Neutrophil (primary cell): ENCODE measurements around the gene SDF4.

Source experiments
- H3K27ac ChIP-seq: fragments of 200-600 bp; sonication (generic); 2 replicates; pipeline ENCODE4 v1.5.1; 2016; ENCODE audit warnings: mild to moderate bottlenecking, moderate library complexity
- H3K27me3 ChIP-seq: fragments of 200-600 bp; sonication (generic); 2 replicates; pipeline ENCODE4 v1.6.0; 2016; ENCODE audit warnings: mild to moderate bottlenecking
- H3K36me3 ChIP-seq: fragments of 200-600 bp; sonication (generic); 2 replicates; pipeline ENCODE4 v1.5.1; 2017
- H3K4me1 ChIP-seq, 2 experiments: fragments of 200-600 bp in 1 of 2; sonication (generic) in 1 of 2; 1 replicate in 1 of 2; 2 replicates in 1 of 2; pipeline versions ENCODE4 v1.5.1 to v1.6.1; 2013 to 2016; ENCODE audit warnings: low read depth in 1 of 2, low read length in 1 of 2, mild to moderate bottlenecking in 1 of 2, moderate library complexity in 1 of 2; ENCODE audit not compliant: control insufficient read depth in 1 of 2, insufficient read depth in 1 of 2
- H3K4me3 ChIP-seq, 2 experiments: fragments of 200-600 bp in 1 of 2; sonication (generic) in 1 of 2; 1 replicate in 1 of 2; 2 replicates in 1 of 2; pipeline ENCODE4 v1.5.1; 2013 to 2016; ENCODE audit warnings: low read depth in 1 of 2, low read length in 1 of 2, mild to moderate bottlenecking in 1 of 2, moderate library complexity in 1 of 2
- H3K9me3 ChIP-seq: fragments of 200-600 bp; sonication (generic); 2 replicates; pipeline ENCODE4 v1.5.1; 2016
- TF ChIP-seq, protein P1 (sequence below): fragments of 200-600 bp; sonication (generic); IDR thresholded peaks from 2 replicates; pipeline ENCODE4 v1.5.1; 2016; ENCODE audit warnings: antibody characterized with exemption

SDF4 gene

DNA sequence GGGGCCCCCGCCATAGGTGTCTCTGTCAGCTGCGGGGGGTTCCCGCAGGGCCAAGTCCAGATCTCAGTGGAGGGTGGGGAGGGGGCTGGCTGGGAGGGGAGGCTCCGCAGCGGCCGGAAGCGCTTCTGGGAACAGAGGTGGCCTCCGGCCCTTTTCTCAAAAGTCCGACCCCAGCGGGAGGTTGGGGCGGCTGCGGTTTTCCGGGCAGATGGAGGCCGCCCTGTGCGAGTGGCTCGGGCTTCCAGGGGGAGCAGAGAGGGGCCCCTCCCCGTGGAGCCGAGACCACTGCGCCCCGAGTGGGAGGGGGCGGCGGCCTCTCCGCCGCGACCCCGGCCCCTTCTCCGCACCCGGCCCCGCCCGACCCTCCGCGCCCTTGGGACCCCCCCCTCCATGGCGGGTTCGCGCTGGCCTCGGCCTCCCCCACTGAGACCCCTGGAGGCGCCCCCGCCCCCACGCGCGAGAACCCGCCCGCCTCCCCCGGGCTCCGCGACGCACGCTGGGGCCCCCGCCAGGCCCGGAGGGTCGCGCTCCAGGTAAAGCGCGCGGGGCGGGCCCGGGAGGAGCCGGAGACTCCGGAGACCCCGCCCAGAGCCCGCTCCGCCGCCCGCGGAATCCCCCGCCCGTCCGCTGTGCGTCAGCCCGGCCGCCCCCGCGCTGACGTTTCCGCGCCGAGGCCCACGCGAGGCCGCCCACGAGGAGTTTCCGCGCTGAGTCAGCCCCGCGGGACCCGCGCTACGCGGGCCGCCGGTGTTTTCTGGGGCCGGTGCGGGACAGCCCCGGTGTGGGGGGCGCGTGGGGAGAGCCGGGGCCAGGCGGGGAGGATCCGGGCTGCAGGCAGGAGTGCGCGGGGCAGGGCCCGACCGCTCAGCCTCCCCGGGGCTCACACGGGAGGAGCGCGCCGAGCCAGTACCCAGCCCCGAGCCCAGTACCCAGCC is 30.7 kb downstream of the SDF4 start:
- no peaks in the 10 kb centered on the region for H3K9me3 ChIP-seq
- TF ChIP-seq, protein P1, sequence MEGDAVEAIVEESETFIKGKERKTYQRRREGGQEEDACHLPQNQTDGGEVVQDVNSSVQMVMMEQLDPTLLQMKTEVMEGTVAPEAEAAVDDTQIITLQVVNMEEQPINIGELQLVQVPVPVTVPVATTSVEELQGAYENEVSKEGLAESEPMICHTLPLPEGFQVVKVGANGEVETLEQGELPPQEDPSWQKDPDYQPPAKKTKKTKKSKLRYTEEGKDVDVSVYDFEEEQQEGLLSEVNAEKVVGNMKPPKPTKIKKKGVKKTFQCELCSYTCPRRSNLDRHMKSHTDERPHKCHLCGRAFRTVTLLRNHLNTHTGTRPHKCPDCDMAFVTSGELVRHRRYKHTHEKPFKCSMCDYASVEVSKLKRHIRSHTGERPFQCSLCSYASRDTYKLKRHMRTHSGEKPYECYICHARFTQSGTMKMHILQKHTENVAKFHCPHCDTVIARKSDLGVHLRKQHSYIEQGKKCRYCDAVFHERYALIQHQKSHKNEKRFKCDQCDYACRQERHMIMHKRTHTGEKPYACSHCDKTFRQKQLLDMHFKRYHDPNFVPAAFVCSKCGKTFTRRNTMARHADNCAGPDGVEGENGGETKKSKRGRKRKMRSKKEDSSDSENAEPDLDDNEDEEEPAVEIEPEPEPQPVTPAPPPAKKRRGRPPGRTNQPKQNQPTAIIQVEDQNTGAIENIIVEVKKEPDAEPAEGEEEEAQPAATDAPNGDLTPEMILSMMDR = no peak
- no peaks in the 10 kb centered on the region for H3K36me3 ChIP-seq
- H3K27me3 ChIP-seq = peaks cover 82% of the 10 kb centered on the region
- peaks cover 0 to 3% of the 10 kb centered on the region in 2 experiments for H3K4me1 ChIP-seq
- H3K27ac ChIP-seq = no peak overlapping the region
- no peak overlapping the region for H3K4me3 ChIP-seq

DNA sequence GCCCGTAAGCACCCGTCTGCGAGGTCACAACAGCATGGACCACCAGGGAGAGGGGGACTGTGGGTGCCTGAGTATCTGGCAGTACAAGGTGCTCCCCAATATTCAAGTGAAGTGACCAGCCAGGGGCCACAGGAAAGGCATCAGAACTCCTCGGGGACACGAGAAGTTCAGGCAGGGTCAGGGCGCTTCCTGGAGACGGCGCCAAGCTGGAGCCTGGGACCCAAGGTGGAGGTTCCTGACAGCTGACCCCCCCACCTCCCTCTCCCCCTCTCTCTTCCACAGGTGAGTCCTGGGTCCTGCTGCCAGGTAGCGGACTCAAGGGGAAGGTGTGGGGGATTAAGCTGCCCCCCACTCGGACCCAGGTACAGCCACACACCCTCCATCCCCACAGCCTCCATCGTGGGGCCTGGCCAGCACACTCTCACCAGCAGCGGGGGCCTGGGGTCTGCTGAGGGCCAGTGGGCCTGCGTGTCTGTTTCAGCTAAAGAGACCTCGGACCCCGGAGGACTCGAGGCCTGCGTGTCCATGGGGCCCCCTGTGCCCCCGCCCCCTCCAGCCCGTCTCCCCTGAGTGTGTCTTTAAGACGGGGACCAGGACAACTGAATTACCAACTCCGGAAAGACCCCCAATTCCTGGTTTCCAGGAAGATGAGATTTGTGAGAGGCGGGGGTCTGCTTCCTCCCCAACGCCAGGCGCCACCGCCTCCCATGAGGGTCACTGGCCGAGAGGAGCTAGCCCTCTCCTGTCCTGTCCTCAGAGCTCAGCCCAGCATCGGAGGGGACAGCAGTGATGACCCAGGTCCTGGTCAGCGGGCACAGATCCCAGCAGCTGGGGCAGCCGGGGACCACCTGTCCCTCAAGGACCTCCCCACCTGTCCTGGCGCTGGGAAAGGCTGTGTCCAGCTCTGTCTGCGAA is 31.6 kb downstream of the SDF4 start:
- peaks cover 0 to 3% of the 10 kb centered on the region in 2 experiments for H3K4me1 ChIP-seq
- H3K4me3 ChIP-seq = no peak overlapping the region
- no peaks in the 10 kb centered on the region for H3K9me3 ChIP-seq
- H3K36me3 ChIP-seq = no peaks in the 10 kb centered on the region
- H3K27me3 ChIP-seq = peaks cover 79% of the 10 kb centered on the region
- TF ChIP-seq, protein P1 = no peak
- no peak overlapping the region for H3K27ac ChIP-seq

- Histone ChIP-seq H3K27me3 (peaks cover 71% of the 10 kb centered on the region), H3K27ac (no peak overlapping the region), H3K4me1 (peaks cover 0 to 3% of the 10 kb centered on the region in 2 experiments)
Measured at GRCh38 chr1:1199141-1199960, 32.5 kb downstream of the SDF4 start.

DNA sequence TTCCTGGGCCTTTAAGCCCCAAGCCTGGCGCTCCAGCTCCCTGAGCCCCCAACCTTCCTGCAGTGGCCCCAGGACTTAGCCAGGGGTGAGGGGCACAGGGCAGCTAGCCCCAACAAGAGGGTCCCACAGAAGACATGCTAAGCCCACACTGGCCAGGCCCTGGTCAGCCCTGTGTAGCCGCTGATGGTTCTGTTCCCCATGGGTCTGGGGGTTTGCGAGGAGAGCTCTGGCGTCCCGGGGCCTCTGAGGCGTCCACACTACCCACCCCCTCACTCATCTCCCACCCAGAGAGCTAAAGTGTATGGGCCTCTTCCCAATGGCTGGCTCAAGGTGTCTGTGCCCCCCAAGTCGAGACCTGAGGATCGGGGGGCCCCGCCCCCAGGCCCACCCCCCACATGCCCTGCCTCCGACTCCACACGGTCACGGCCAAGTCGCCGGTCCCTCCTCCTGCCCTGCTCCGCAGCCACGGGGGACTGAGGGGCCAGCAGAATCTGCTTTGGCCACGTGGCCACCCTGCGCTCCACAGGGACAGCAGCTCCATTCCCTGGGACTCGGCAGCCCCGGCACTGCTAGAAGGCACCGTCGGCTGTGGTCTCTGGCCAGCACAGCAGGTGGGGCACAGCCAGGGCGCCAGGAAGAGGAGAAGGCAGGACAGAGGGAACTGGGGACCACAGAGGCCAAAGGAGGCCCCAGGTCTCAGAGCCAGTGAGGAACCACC is 33.2 kb downstream of the SDF4 start:
- TF ChIP-seq, protein P1 = no peak
- Histone ChIP-seq H3K4me1 (peaks cover 0 to 3% of the 10 kb centered on the region in 2 experiments), H3K27me3 (peaks cover 70% of the 10 kb centered on the region), H3K36me3 (no peaks in the 10 kb centered on the region), H3K4me3 (no peak overlapping the region), H3K9me3 (no peaks in the 10 kb centered on the region), H3K27ac (no peak overlapping the region)

More at GRCh38 chr1:1199141-1199960, 32.5 kb downstream of the SDF4 start:
- TF ChIP-seq, protein P1 = no peak
- Histone ChIP-seq H3K36me3 (no peaks in the 10 kb centered on the region), H3K9me3 (no peaks in the 10 kb centered on the region), H3K4me3 (no peak overlapping the region)
